ENCODE data around the gene IGFL1. TPM values are rescaled to one million over a fixed set of nuclear protein-coding genes. Genes with fewer than 3 reads are reported as not detected.
"Not testable (repeated sequence)": the region's sequence is repeated elsewhere in the genome, so short reads cannot be mapped to it uniquely, and the experiment has no call there.

The IGFL1 gene
- total and polyA plus RNA-seq, 5 donors = not detected

DNA sequence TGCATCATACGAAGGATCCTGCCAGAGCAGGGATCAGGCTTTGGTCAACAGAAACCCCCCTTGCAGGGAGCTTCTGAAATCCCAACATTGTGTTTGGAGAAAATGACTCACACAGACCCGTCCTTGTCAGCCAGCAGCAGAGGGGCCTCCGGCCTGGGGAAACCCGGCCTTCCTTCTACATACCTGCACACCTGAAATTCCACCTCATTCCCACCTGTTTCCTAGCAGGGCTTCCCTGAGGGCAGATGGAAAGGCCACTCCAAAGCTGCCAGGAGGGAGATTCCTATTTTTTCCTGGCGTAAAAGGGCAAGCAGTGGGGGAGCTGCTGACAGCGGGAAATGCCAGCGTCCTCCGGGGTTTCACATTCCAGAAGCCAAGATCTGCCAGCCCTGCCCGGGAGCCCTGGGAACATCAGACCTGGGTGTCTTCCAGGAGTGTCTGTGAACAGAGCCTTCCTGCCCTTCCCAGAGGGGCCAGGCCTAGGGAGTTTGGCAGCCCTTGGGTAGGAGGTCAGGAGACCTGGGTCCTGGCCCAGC lies 3.0 kb upstream of the IGFL1 start:
- no peak for ATAC-seq
- no peak for DNase-seq
- intact Hi-C loops (cut with DNase I) = no loop called here

DNA sequence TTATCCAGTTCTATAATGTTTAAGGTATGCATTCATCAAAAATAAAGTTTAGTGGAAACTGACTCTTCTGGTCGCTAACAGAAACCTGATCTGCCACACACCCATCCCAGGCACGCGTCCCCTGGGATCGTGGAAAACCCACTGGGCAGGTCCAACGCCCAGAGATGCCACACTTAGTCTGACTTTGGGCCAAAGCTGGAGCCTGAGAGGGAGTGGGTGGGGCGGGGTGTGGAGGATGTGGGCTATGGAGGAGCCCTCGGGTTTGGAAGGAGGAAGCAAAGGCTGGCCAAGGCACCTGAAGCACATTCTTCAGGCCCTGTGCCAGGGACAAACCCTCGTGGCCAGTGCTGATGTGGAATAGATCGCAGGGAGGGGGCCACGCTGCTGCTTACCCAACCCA lies 2.5 kb downstream of the IGFL1 start:
- 74% methylated on average over 10 of the region's 10 CpGs for WGBS
- H3K9me3 ChIP-seq (ENCODE audit: control insufficient read depth, low read length) = no peaks in the 10 kb centered on the region

More for the DNA sequence above, 3.0 kb upstream of the IGFL1 start:
- Histone ChIP-seq H3K9me3 (ENCODE audit: control insufficient read depth, low read length) (no peaks in the 10 kb centered on the region), H3K4me1 (ENCODE audit: control insufficient read depth, insufficient read depth, low read length) (no peaks in the 10 kb centered on the region), H3K27ac (ENCODE audit: low read length) (no peak overlapping the region), H3K27me3 (ENCODE audit: control insufficient read depth, insufficient read depth) (no peaks in the 10 kb centered on the region), H3K4me3 (ENCODE audit: low read length) (no peak overlapping the region)
- 55% methylated on average over 9 of the region's 9 CpGs for WGBS

GRCh38 chr19:46232468-46232867 lies 2.9 kb downstream of the IGFL1 start:
- ATAC-seq = peak in 1 of 2 donors; percentile 20

More for the DNA sequence above, 2.5 kb downstream of the IGFL1 start:
- Histone ChIP-seq H3K27ac (ENCODE audit: low read length) (no peak overlapping the region), H3K4me3 (ENCODE audit: low read length) (no peak overlapping the region), H3K4me1 (ENCODE audit: control insufficient read depth, insufficient read depth, low read length) (no peaks in the 10 kb centered on the region), H3K27me3 (ENCODE audit: control insufficient read depth, insufficient read depth) (no peaks in the 10 kb centered on the region)
- ATAC-seq = no peak
- no peak for DNase-seq
- intact Hi-C loops (cut with DNase I) = no loop called here

GRCh38 chr19:46232938-46233621 lies 3.5 kb downstream of the IGFL1 start:
- H3K4me3 ChIP-seq (ENCODE audit: low read length) = no peak overlapping the region
- H3K27ac ChIP-seq (ENCODE audit: low read length) = no peak overlapping the region
- H3K9me3 ChIP-seq (ENCODE audit: control insufficient read depth, low read length) = no peaks in the 10 kb centered on the region
- DNase-seq = no peak
- intact Hi-C loops (cut with DNase I) = no loop called here
- WGBS = 85% methylated on average over 20 of the region's 20 CpGs
- no peaks in the 10 kb centered on the region for H3K4me1 ChIP-seq (ENCODE audit: control insufficient read depth, insufficient read depth, low read length)
- no peak for ATAC-seq
- no peaks in the 10 kb centered on the region for H3K27me3 ChIP-seq (ENCODE audit: control insufficient read depth, insufficient read depth)

More at GRCh38 chr19:46232468-46232867, 2.9 kb downstream of the IGFL1 start:
- no peaks in the 10 kb centered on the region for H3K27me3 ChIP-seq (ENCODE audit: control insufficient read depth, insufficient read depth)
- no peaks in the 10 kb centered on the region for H3K9me3 ChIP-seq (ENCODE audit: control insufficient read depth, low read length)
- WGBS = 87% methylated on average over 11 of the region's 11 CpGs
- no peak overlapping the region for H3K27ac ChIP-seq (ENCODE audit: low read length)
- DNase-seq = no peak
- no peaks in the 10 kb centered on the region for H3K4me1 ChIP-seq (ENCODE audit: control insufficient read depth, insufficient read depth, low read length)
- H3K4me3 ChIP-seq (ENCODE audit: low read length) = no peak overlapping the region
- intact Hi-C loops (cut with DNase I) = no loop called here

DNA sequence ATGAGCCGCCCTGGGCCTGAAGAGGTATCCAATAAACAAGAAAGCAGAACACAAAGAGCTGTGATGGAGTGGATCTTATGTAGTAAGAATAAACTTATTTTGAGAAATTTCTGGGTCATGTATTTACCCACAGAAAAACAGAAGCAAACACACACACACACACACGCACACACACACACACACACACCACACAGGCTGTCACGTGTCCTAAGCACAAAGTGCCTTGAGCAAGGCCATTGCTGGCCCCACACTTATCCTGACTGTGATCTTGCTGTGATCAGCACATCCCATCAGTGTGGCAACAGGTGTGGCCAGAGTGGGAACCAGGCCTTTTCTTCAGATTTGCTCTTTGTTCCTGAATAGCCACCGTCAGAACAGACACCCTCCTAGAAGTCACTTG lies 4.3 kb downstream of the IGFL1 start:
- H3K27me3 ChIP-seq (ENCODE audit: control insufficient read depth, insufficient read depth); intact Hi-C loops (cut with DNase I); DNase-seq; H3K27ac ChIP-seq (ENCODE audit: low read length); H3K9me3 ChIP-seq (ENCODE audit: control insufficient read depth, low read length); H3K4me1 ChIP-seq (ENCODE audit: control insufficient read depth, insufficient read depth, low read length); ATAC-seq; H3K4me3 ChIP-seq (ENCODE audit: low read length): not testable (repeated sequence)
- WGBS = 75% methylated on average over 4 of the region's 4 CpGs

DNA sequence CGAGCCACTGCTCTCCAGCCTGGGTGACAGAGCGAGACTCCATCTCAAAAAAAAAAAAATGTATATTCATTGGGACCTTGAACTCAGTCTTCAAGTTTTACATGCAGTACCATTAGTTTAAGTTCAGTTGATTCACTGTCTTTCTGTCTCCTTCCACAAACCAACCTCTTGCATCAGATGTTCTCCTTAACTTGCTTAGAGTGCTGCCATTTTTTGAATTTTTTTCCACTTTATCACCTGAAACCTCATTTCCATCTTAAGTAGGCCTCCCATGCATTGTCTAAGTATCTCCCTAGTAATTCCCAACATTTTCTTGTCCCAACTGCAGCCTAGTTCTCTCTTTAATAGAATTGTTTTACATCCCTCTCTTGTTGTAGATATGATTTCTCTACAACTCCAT lies 8.6 kb downstream of the IGFL1 start:
- DNase-seq; H3K27ac ChIP-seq (ENCODE audit: low read length); H3K9me3 ChIP-seq (ENCODE audit: control insufficient read depth, low read length); H3K27me3 ChIP-seq (ENCODE audit: control insufficient read depth, insufficient read depth); intact Hi-C loops (cut with DNase I); H3K4me3 ChIP-seq (ENCODE audit: low read length); ATAC-seq; H3K4me1 ChIP-seq (ENCODE audit: control insufficient read depth, insufficient read depth, low read length): not testable (repeated sequence)
- 89% methylated on average over 2 of the region's 2 CpGs for WGBS

DNA sequence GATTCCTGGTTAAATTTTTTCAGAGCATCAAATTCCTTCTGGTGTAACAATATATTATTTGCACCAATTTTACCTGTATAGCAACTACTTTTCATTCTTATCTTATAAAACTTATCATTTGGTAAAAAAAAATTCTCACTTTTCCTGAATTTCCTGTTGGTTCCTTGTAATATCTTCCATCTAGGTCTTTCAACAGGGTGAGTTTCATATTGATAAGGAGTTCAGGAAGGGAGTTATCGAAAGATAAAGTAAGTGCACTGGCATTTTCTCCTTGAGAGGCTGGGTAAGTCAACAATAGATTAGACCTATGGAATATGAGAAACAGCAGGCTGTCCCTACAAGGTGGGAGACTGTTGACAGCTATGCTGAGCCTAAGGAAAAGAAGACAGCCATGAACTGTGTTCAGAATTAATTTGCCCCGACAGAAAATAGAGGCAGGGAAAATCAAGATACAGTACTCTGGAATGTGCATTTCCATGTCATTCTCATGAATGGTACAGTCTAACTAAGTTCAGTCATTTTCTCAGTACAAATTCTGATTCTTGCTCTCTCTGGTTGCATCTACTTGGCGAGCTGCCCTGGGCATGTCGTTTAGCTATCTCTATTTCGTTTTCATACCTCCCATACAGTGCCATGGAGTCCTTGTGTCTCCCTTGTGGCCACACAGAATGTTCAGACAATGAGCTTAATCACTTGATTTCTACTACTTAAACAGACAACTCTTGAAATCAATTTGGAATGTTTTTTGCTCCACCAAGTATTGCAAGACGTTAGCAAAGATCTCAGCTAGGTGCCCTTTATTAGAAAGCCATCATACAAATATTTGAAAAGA lies 9.9 kb downstream of the IGFL1 start:
- DNase-seq (no peak), ATAC-seq (no peak)
- intact Hi-C loops (cut with DNase I) = no loop called here
- 23% methylated on average over 6 of the region's 6 CpGs for WGBS
- no peaks in the 10 kb centered on the region for H3K27me3 ChIP-seq (ENCODE audit: control insufficient read depth, insufficient read depth)
- no peak overlapping the region for H3K4me3 ChIP-seq (ENCODE audit: low read length)
- H3K9me3 ChIP-seq (ENCODE audit: control insufficient read depth, low read length) = no peaks in the 10 kb centered on the region
- no peak overlapping the region for H3K27ac ChIP-seq (ENCODE audit: low read length)
- no peaks in the 10 kb centered on the region for H3K4me1 ChIP-seq (ENCODE audit: control insufficient read depth, insufficient read depth, low read length)

GRCh38 chr19:46240693-46241092 lies 11.2 kb downstream of the IGFL1 start:
- no peaks in the 10 kb centered on the region for H3K9me3 ChIP-seq (ENCODE audit: control insufficient read depth, low read length)
- no peak for ATAC-seq
- H3K27ac ChIP-seq (ENCODE audit: low read length) = no peak overlapping the region
- intact Hi-C loops (cut with DNase I) = no loop called here
- no peaks in the 10 kb centered on the region for H3K4me1 ChIP-seq (ENCODE audit: control insufficient read depth, insufficient read depth, low read length)
- DNase-seq = no peak
- WGBS = 90% methylated on average over 4 of the region's 4 CpGs
- no peaks in the 10 kb centered on the region for H3K27me3 ChIP-seq (ENCODE audit: control insufficient read depth, insufficient read depth)
- no peak overlapping the region for H3K4me3 ChIP-seq (ENCODE audit: low read length)

- H3K27ac ChIP-seq (ENCODE audit: low read length) = no peak overlapping the region
- no peak overlapping the region for H3K4me3 ChIP-seq (ENCODE audit: low read length)
- whole genome bisulfite sequencing = 18% methylated on average over 2 of the region's 2 CpGs
- no peak for DNase-seq
- H3K27me3 ChIP-seq (ENCODE audit: control insufficient read depth, insufficient read depth) = no peaks in the 10 kb centered on the region
- H3K4me1 ChIP-seq (ENCODE audit: control insufficient read depth, insufficient read depth, low read length) = no peaks in the 10 kb centered on the region
- H3K9me3 ChIP-seq (ENCODE audit: control insufficient read depth, low read length) = no peaks in the 10 kb centered on the region
- intact Hi-C loops (cut with DNase I) = no loop called here
- no peak for ATAC-seq
Measured at GRCh38 chr19:46241626-46242025, 12.1 kb downstream of the IGFL1 start.

GRCh38 chr19:46243081-46243654 lies 13.6 kb downstream of the IGFL1 start:
- H3K9me3 ChIP-seq (ENCODE audit: control insufficient read depth, low read length); H3K4me3 ChIP-seq (ENCODE audit: low read length); H3K27ac ChIP-seq (ENCODE audit: low read length); intact Hi-C loops (cut with DNase I); H3K4me1 ChIP-seq (ENCODE audit: control insufficient read depth, insufficient read depth, low read length); ATAC-seq; DNase-seq; H3K27me3 ChIP-seq (ENCODE audit: control insufficient read depth, insufficient read depth): not testable (repeated sequence)
- 94% methylated on average over 6 of the region's 6 CpGs for WGBS
